TTC549 (cell line): ENCODE data around the gene ARAF.
"Not testable (repeated sequence)": the region's sequence is repeated elsewhere in the genome, so short reads cannot be mapped to it uniquely, and the experiment has no call there.

Source experiments
- FAIRE-seq: peaks from 2 replicates; lab custom pipeline; 2012; peaks lifted over from hg19 to GRCh38; lab: Jason Lieb, UNC

Gene ARAF

DNA sequence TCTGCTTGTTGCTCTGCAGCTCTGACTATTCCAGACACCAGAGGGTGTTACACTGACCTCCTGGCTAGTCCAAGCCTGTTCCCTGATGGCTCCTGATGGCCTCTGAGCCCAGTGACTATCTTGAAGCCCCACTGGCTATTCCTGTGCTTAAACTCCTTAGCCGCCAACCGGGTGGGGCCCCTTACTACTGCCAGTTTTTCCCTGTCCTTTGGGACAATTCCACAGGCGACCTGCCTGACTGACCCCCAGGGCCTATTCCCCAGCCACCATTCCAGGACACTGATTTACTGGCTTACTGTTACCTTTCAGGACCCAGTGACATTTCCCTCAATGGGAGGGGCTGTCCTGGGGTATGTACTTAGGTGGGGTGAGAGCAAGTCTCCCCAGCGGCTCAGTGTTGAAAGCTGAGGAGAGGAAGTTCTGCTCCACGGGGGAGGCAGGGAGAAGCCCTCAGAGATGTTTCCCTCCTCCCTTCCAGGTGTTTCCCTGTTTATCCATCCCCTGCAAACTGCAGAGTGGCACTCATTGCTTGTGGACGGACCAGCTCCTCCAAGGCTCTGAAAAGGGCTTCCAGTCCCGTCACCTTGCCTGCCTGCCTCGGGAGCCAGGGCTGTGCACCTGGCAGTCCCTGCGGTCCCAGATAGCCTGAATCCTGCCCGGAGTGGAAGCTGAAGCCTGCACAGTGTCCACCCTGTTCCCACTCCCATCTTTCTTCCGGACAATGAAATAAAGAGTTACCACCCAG is 25.2 kb downstream of the ARAF start:
- FAIRE-seq = no peak

GRCh38 chrX:47587091-47587891 is 26.3 kb downstream of the ARAF start:
- FAIRE-seq = no peak

GRCh38 chrX:47587906-47588735 is 27.1 kb downstream of the ARAF start:
- no peak for FAIRE-seq

DNA sequence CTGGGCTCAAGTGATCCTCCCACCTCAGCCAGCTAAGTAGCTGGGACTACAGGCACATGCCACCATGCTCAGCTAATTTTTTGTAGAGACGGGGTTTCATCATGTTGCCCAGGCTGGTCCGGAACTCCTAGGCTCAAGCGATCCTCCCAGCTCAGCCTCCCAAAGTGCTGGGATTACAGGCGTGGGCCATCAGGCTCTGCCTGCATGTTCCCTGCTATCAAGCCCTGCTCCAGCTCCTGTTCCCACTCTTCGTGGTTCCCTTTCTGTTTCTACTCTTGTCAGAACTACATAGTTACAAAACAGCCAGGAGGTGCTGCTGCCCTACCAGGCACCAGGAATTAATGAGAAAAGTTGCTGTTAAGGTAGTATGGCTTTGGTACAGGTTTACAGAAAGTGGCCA is 30.0 kb downstream of the ARAF start:
- no peak for FAIRE-seq

DNA sequence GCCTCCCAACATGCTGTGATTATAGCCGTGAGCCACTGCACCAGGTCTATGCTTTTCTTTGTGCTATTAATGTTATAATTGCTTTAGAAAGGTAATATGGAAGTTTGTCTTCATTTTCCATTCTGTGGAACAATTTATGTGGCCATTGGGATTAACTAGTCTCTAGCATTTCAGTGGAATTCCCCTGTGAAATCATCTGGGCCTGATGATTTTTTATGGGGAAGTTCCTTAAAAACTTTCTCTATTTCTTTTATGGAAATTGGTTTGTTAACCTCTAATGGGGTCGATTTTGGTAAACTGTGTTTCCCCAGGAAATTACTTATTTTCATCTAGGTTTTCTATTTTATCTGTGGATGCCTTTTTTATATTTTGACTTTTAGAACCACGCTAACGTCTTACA is 32.5 kb downstream of the ARAF start:
- no peak for FAIRE-seq

- FAIRE-seq = no peak
Measured at GRCh38 chrX:47595716-47596251, 34.8 kb downstream of the ARAF start.

DNA sequence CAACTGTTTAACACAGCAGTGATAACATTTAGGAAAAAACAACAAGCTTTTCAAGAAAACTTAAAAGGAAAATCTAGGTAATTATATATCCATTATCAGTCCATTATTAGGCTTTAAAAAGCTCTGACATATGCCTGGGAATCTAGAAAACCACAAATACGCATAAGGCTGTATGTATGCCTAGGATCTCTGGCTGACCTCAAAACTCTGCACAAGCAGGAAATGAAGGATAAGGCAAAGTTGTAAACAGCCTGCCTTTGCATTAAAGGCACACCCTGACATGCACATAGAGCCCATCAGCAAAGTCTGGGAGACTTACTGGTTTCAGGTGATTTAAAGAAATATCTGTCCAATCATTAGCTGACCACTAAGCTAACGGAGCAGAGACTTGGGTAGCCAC is 35.3 kb downstream of the ARAF start:
- FAIRE-seq = no peak

DNA sequence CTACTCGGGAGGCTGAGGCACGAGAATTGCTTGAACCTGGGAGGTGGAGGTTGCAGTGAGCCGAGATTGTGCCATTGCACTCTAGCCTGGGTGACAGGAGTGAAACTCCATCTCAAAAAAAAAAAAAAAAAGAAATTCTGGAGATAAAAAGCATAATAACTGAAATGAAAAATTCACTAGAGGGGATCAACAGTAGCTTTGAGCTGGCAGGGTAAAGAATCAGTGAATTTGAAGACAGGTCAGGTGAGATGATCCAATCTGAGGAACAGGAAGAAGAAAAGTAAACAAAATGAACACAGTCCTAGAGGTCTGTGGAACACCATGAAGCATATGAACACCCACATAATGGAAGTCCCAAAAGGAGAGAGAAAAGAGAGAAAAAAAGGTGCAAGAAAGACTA is 36.2 kb downstream of the ARAF start:
- no peak for FAIRE-seq

GRCh38 chrX:47603125-47603524 is 42.1 kb downstream of the ARAF start:
- FAIRE-seq = not testable (repeated sequence)

- FAIRE-seq = no peak
Measured at GRCh38 chrX:47605024-47605423, 44.0 kb downstream of the ARAF start.

- no peak for FAIRE-seq
Measured at GRCh38 chrX:47607091-47607490, 46.1 kb downstream of the ARAF start.

- no peak for FAIRE-seq
Measured at GRCh38 chrX:47608130-47608810, 47.3 kb downstream of the ARAF start.

DNA sequence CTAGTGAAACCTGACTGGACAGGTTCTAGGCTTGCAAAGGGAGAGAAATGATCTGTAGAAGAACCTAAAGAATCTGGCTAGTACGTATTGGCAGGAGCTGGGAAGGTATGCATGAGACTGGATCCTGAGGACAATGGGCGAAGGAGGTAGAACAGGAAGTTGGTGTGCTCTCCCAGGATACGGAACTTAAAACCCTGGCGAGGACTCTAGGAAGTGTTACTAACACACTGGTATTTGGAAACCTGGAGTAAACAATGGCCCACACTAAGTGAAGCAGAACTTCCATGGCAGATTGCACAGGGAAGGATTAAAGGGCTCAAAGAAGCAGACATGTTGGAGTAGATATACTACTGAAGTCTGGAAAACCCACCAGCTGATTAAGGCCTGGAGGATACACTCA is 49.5 kb downstream of the ARAF start:
- no peak for FAIRE-seq

- no peak for FAIRE-seq
Measured at GRCh38 chrX:47611489-47611888, 50.5 kb downstream of the ARAF start.

DNA sequence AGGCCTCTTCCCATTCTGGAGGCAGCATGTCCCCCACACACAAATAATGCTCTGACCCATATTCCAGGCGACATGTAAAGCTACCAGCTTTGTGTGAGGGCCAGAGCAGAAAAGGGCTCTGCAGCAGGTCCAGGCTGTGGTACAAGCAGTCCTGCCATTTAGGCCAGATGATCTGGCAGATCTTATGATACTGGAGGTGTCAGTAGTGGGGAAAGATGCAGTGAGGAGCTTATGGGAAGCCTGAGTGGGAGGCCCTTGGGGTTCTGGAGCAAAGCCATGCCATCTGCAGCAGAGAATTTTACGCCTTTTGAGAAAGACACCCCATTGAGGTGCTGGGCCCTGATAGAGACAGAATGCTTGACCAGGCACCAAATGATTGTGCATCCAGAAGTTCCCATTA is 50.9 kb downstream of the ARAF start:
- FAIRE-seq = no peak

- FAIRE-seq = no peak
Measured at GRCh38 chrX:47612418-47612817, 51.4 kb downstream of the ARAF start.

DNA sequence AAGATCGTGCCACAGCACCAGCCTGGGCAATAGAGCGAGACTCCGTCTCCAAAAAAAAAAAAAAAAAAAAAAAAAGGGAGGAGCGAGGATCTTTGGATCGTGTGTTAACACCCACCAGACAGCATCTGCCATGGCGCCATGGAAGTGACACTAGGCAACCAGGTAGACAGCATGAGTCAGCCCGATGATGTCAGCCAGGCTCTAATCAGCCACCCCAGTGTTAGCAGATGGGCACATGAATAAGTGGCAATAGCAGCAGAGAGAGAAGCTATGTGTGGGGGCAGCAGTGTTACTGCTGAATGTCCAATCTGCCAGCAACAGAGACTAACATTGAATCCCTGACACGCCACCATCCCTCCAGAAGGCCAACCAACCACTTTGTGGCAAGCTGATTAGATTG is 52.1 kb downstream of the ARAF start:
- no peak for FAIRE-seq

GRCh38 chrX:47614618-47615017 is 53.6 kb downstream of the ARAF start:
- FAIRE-seq = no peak

GRCh38 chrX:47618923-47619485 is 58.0 kb downstream of the ARAF start:
- no peak for FAIRE-seq

- no peak for FAIRE-seq
Measured at GRCh38 chrX:47619486-47620302, 58.7 kb downstream of the ARAF start, which contains the start of gene SYN1. TSS of gene SYN1 (minus strand) at chrX:47619857. CDS start at chrX:47619728, 129 bp downstream.

DNA sequence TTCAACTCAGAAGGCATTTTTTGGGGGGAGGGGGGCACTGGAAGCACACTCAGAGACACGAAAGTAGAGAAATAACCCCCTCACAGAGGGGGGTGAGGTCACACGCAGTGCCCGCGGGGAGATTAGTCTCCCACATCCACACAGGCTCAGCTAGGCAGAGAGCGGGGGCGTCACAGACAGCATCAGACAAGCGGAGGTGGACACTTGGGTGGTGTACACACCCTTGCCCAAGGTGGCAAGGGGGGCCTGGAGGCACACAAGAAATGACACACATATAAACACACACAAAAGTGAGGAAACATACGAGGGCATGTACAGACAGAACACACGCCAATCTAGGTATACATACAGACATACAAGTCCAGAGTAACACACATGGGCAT is 59.3 kb downstream of the ARAF start:
- FAIRE-seq = no peak
